NB4 (cell line): ENCODE data around the gene ANKRD31.

Source experiments
- MYC ChIP-seq: IDR thresholded peaks from 2 replicates; pipeline ENCODE4 v1.6.1; 2011; ENCODE audit warnings: low read depth, low read length
- POLR2A ChIP-seq: IDR thresholded peaks from 2 replicates; pipeline ENCODE4 v1.6.1; 2011; ENCODE audit warnings: mild to moderate bottlenecking; ENCODE audit not compliant: insufficient read length; ENCODE audit errors: extremely low read depth
- TF ChIP-seq, protein P1 (sequence below): IDR thresholded peaks from one replicate; pipeline ENCODE4 v1.5.1; 2012; ENCODE audit warnings: low read depth, low read length
- TF ChIP-seq, protein P2 (sequence below): IDR thresholded peaks from 2 replicates; pipeline ENCODE4 v1.6.1; 2011; ENCODE audit warnings: low read depth, low read length

DNA sequence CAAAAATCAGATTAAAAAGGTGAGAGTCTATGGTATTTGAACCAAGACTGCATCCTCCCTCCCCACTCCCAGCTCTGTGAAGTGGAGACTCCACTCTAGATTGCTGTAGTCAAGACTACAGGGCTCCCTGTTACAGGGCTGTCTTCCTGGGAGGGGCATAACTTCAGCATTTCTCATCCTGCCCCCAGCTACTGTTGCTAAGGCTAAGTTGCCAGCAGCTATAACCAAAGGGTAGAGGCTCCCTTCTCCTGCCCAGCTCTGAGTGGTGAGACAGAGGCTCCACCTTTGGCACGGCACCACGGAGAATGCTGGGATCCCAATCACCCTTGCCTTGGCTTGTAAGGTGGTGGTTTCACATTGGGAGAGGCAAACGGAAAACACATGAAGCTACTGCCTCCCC is 145.1 kb downstream of the ANKRD31 start:
- TF ChIP-seq, protein P1, sequence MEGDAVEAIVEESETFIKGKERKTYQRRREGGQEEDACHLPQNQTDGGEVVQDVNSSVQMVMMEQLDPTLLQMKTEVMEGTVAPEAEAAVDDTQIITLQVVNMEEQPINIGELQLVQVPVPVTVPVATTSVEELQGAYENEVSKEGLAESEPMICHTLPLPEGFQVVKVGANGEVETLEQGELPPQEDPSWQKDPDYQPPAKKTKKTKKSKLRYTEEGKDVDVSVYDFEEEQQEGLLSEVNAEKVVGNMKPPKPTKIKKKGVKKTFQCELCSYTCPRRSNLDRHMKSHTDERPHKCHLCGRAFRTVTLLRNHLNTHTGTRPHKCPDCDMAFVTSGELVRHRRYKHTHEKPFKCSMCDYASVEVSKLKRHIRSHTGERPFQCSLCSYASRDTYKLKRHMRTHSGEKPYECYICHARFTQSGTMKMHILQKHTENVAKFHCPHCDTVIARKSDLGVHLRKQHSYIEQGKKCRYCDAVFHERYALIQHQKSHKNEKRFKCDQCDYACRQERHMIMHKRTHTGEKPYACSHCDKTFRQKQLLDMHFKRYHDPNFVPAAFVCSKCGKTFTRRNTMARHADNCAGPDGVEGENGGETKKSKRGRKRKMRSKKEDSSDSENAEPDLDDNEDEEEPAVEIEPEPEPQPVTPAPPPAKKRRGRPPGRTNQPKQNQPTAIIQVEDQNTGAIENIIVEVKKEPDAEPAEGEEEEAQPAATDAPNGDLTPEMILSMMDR, result no peak
- TF ChIP-seq POLR2A, result no peak
- TF ChIP-seq MYC, result no peak
- TF ChIP-seq, protein P2, sequence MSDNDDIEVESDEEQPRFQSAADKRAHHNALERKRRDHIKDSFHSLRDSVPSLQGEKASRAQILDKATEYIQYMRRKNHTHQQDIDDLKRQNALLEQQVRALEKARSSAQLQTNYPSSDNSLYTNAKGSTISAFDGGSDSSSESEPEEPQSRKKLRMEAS, result no peak
